ENCODE measurements around the gene RASL11B.

RASL11B gene

DNA sequence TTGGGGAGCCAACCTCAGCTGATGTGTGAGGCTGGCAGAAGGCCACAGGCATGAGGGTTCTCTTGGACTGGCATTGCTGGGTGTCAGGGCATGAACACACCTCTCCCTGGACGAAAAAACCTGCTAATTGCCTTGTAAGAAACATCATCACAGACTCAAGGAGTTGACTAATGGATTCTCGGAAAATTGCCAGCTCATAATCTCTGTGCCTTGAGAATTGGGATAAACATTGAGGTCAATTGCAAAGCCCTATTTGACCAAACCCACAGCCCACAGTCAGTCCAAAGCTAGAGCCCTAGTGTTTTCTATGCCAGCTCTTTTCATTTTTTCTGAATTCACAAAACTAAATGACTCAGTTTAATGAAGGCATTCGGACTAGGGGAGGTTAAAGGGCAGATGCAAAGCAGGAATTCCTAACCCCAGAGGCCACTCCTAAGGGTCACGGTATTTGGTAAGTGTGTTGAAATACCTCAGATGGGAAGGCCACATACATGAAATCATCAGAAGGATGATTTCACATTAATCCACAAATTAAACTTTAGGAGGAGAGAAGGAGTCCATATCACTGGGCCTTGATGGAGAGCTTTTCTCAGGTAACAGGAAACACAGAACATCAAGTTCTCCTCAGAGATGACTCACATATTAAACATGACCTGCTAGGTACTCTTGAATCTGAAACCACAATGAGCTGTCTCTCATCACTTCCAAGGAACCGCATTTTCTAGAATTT is 39.0 kb upstream of the RASL11B start:
- TF ChIP-seq REST (IDR thresholded peaks at IDR 0.05; ENCODE audit: insufficient replicate concordance, low read depth), result no peak
- no peak for TF ChIP-seq CTCF (IDR thresholded peaks at IDR 0.05; ENCODE audit: insufficient read depth, low read length)
- TF ChIP-seq SPI1 (IDR thresholded peaks at IDR 0.05; ENCODE audit: borderline replicate concordance, low read depth), result no peak
- no peak for TF ChIP-seq POLR2AphosphoS5 (IDR thresholded peaks at IDR 0.05; ENCODE audit: low read depth)
- TF ChIP-seq GABPA (IDR thresholded peaks at IDR 0.05; ENCODE audit: low read depth), result no peak
- Histone ChIP-seq H3K27ac (replicated peaks) (no peak overlapping the region), H3K4me3 (replicated peaks; ENCODE audit: insufficient read depth, low read length) (no peak overlapping the region), H3K27me3 (ENCODE audit: insufficient read depth, poor library complexity, severe bottlenecking) (no peaks in the 10 kb centered on the region)
- DNase-seq (ENCODE audit: low read depth in 1 of 2, low spot score in 1 of 2), result no peak

GRCh38 chr4:52823702-52824092 is 38.4 kb upstream of the RASL11B start:
- Histone ChIP-seq H3K27ac (replicated peaks) (no peak overlapping the region), H3K27me3 (ENCODE audit: insufficient read depth, poor library complexity, severe bottlenecking) (no peaks in the 10 kb centered on the region), H3K4me3 (replicated peaks; ENCODE audit: insufficient read depth, low read length) (no peak overlapping the region)
- DNase-seq (ENCODE audit: low read depth in 1 of 2, low spot score in 1 of 2), result no peak
- TF ChIP-seq REST (IDR thresholded peaks at IDR 0.05; ENCODE audit: insufficient replicate concordance, low read depth), result no peak
- TF ChIP-seq GABPA (IDR thresholded peaks at IDR 0.05; ENCODE audit: low read depth), result no peak
- no peak for TF ChIP-seq CTCF (IDR thresholded peaks at IDR 0.05; ENCODE audit: insufficient read depth, low read length)
- no peak for TF ChIP-seq POLR2AphosphoS5 (IDR thresholded peaks at IDR 0.05; ENCODE audit: low read depth)

DNA sequence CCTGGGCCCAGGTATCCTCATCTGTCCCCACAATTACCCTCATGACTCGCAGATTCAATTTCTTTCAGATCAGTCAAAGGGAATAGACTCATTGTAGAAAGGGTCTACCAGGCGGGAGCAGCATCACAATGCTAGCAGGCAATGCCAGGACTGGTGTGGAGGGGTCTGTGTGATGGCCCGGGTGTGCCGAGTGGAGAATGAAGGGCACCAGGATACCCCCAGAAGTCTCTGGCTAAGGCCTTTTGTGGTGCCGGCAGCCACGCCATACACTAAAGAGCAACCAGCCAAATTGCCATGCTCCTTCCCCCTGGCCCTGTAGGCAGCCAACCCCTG is 37.9 kb upstream of the RASL11B start:
- no peak for DNase-seq (ENCODE audit: low read depth in 1 of 2, low spot score in 1 of 2)
- Histone ChIP-seq H3K27ac (replicated peaks) (no peak overlapping the region), H3K4me3 (replicated peaks; ENCODE audit: insufficient read depth, low read length) (no peak overlapping the region), H3K27me3 (ENCODE audit: insufficient read depth, poor library complexity, severe bottlenecking) (no peaks in the 10 kb centered on the region)
- TF ChIP-seq REST (IDR thresholded peaks at IDR 0.05; ENCODE audit: insufficient replicate concordance, low read depth), result no peak
- no peak for TF ChIP-seq CTCF (IDR thresholded peaks at IDR 0.05; ENCODE audit: insufficient read depth, low read length)
- TF ChIP-seq SPI1 (IDR thresholded peaks at IDR 0.05; ENCODE audit: borderline replicate concordance, low read depth), result no peak
- TF ChIP-seq POLR2AphosphoS5 (IDR thresholded peaks at IDR 0.05; ENCODE audit: low read depth), result no peak
- no peak for TF ChIP-seq GABPA (IDR thresholded peaks at IDR 0.05; ENCODE audit: low read depth)

Data from HL-60 (cell line).